HG02973 (cell line): ENCODE measurements around the gene CDH9.

Experiments
- ATAC-seq: cut with Tn5 transposase; IDR thresholded peaks from one replicate; pipeline ENCODE4 v1.9.1; 2021; ENCODE audit warnings: moderate library complexity; ENCODE audit not compliant: unreplicated experiment

The CDH9 gene, protein sequence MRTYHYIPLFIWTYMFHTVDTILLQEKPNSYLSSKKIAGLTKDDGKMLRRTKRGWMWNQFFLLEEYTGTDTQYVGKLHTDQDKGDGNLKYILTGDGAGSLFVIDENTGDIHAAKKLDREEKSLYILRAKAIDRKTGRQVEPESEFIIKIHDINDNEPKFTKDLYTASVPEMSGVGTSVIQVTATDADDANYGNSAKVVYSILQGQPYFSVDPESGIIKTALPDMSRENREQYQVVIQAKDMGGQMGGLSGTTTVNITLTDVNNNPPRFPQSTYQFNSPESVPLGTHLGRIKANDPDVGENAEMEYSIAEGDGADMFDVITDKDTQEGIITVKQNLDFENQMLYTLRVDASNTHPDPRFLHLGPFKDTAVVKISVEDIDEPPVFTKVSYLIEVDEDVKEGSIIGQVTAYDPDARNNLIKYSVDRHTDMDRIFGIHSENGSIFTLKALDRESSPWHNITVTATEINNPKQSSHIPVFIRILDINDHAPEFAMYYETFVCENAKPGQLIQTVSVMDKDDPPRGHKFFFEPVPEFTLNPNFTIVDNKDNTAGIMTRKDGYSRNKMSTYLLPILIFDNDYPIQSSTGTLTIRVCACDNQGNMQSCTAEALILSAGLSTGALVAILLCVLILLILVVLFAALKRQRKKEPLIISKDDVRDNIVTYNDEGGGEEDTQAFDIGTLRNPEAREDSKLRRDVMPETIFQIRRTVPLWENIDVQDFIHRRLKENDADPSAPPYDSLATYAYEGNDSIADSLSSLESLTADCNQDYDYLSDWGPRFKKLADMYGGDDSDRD

DNA sequence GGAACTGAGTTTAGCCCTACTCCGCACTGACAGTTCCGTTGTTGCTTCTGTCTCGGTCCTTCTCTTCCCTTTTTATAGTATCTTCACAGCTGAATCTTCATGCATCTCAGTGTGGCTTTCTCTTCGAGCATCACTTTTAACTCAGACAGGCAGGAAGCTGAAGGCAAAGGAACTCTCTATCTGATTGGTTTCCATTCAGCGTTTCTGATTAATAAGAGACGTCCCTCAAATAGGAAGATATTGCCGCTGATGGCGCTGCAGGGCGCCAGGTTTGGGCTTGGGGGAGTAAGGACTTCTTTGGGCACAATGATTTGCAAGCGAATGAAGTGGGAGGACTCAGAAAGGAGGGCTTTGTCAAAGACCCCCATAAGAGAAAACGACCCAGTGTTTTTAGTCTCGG, at the start of gene CDH9:
Gene CDH9 (minus strand): TSS at position 111 of the 400 bp plus-strand sequence. CDS start 50,253 bp downstream, outside the sequence.
- ATAC-seq, result no peak

DNA sequence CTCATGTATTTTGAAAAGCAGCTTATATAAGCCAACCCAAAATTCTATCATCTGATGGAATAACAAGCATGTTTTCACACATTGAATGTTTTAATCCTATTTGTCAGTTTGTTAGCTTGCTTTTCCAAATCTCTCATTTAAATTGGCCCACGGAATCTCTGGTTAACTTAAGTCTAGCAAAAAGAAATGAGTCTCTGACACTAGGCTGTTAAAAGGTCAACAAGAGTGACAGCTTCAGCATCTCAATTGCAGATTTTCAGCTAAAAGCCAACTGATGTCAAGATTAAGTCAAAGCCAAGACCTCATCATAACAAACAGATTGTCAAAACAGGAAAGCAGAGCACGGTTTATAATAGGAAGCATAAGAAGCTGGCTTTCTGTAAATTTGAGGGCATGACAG, 49.4 kb upstream of the CDH9 start:
- ATAC-seq, result no peak

DNA sequence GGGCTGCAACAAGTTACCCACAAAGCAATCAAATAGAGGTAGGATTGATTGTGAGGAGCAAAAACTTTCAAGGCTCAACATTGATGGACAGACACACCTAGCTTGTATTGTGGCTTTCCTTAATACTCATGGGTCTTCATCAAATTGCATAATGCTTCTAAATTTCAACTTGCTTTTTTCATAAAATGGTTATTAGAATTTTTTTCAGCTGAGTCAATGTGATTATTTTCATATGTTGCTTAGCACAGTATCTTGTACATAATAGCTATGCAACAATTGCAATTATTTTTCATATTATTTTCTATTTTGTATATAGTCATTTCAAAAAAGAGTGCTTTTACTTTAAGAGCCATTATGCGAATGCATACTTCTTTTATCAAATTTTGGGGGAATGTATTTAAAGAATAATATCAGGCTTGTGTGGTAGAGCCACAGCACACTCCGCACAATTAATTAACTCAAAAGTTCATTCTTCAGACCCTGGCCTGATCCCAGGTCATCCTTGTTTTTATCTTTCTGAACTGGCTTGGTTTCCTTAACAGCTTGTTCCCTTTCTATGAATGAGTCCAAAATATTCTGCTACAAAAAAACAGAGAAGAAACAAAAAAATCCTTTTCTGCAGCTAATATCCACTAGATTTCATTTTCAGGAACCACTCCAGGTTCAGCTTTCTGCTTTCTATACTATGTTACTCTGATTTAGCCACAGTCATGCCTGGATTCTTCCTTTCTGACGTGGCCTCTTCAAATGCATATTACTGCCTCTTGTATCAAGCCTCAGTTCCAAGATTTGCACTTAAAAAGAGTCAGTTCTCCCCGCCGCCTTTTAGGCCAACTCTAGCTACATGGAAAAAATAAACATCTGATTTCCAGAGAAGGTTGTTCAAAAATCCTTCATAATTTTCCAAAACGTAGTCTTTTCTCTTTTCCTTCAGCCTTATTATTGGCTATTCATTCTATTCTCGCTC, 45.3 kb upstream of the CDH9 start:
- ATAC-seq, result no peak

DNA sequence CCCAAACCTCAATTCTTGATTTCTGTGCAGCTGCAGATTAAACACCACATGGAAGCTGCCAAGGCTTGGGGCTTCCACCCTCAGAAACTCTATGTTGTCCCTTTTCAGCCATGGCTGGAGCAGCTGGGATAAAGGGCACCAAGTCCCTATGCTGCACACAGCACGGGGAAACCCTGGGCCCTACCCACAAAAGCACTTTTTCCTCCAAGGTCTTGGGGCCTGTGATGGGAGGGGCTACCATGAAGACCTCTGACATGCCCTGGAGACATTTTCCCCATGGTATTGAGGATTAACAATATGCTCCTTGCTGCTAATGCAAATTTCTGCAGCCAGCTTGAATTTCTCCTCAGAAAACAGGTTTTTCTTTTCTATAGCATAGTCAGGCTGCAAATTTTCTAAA, 41.8 kb upstream of the CDH9 start:
- no peak for ATAC-seq

DNA sequence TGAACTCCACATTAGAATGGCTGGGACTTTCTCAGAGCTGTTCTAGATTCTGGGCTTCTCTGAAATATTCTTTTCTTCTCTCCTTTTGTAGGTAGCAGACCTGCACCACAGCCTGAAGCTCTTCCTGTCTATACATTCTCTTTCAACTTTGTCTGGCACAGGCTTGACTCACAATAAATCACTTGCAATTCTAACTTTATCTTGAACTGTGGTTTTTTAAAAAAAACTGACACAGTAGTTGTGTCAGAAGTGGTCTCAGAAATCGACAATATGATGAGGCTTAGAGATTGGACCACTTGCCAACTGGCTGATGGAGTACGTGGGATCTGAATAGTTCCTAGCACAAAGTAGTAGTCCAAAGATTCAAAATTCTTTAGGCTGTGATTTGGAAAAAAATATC, 24.1 kb upstream of the CDH9 start:
- ATAC-seq, result no peak

DNA sequence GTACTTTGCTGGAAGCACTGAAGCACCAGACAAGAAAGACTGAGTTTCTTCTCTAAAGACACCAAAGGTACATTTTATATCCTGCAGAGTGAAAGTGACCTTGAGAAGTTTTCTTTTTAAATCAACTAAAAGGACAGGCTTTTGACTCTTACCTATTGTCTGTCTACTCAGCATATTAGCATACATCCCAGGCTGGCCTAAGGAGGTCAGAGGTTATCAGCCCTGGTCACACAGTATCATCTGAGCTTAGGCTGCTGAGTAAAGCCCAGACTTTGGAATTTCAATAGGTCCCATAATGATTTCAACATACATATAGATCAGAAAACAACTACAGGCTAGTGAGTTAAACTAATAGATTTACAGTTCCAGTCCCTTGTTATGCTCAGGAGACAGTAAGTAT, 10.1 kb upstream of the CDH9 start:
- no peak for ATAC-seq

DNA sequence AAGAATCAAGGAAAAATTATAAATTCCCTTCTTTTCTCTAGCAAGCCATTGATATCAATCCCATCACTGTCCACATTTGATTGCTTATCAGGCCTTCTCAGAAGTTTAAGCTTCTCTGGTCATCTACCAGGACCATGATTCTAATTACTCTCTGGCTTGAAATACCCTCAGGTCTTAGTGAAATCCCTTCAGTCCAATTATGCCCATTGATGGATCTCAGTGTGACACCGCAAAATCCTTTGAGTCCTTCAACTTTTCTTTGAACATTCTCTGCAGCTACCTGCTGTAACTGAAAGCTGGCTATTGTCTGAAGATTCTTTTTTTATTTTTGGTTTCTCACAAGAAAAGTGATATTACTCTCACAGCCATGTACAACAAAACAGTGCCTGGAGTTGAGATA, 3.0 kb upstream of the CDH9 start:
- ATAC-seq, result no peak

DNA sequence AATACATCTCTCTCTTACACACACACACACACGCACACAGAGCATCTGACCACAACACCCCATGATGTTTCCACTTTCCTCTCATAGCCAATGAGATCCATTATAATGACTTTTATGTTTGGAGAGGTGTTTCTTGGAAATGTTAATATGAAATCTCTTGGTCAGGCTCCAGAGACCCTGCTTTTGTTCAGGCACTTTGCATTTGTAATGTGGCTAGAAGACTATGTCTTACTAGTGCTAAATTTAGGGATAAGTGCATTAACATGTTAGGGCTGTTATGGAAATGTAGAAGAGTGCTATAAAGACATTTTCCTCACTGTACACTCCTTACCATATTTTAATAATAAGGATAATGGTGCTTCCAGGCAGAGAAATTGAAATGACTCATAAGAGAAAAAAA, 3.8 kb downstream of the CDH9 start:
- no peak for ATAC-seq

DNA sequence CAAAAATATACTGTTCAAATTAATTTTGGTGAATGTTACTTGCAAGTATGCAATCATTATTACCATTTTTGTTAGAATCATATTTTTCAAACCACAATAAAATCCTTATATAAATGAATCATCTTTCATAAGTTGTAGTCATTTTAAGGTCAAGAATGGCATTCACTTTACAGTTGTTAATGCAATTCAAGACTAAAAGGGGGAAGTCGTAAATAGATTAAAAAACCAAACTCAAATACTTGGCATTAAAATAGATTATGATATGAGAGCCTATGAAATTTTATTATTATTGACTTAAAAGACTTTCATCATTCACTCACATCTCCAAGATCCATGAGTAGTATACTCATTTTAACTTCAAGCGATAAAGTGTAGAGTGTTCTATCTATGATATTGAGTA, 11.6 kb downstream of the CDH9 start:
- ATAC-seq, result no peak

DNA sequence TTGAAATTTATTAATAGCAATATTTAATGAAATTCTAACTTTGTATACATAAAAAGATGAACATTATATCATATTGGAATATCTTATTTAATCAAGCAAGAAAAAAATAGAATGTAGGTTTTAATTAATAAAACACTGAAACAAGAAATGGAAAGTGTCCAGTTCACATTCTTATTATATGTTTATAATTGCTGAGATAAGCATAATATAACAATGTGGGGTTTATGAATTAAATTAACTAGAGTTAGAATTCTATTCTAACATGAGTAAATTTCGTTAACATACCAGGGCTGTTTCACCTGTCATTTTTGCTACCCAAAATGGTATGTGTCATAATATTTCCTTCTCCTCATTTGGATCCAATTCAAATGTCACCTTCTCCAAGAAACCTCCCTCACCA, 12.3 kb downstream of the CDH9 start:
- ATAC-seq, result no peak

DNA sequence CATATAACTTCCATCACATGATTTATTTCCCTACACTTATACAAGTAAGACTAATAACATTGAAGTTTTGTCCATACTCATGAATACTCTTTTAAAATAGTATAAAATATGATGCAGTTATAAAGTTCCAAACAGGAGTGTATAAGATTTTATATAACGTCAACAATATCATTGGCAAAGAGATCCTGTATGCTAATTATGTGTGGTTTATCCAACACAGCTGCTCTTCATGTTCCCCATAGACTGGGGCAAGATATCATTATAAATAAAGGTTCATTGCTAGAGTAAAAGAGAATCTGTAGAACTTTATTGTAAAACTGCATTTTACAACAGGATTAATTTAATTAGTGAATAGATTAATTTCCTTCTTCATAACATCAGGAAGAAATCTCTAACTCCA, 16.9 kb downstream of the CDH9 start:
- no peak for ATAC-seq

DNA sequence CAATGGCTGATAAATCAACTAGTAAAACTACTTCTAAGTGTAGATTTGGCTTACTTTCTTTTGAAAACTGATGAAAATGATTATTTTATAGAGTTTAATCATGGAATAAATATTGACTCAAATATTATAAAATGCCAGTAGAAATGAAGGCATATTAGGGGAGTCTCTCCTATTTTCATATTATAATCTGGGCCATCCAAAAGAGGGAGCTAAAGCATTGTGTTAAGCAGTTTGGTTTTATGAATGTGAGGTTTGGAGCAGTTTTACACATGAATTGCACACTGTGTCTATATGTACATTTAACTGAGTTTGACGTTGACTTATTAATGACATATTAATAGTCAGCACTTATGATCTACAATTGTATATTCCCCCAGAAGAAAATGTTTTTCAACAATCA, 17.4 kb downstream of the CDH9 start:
- ATAC-seq, result no peak

DNA sequence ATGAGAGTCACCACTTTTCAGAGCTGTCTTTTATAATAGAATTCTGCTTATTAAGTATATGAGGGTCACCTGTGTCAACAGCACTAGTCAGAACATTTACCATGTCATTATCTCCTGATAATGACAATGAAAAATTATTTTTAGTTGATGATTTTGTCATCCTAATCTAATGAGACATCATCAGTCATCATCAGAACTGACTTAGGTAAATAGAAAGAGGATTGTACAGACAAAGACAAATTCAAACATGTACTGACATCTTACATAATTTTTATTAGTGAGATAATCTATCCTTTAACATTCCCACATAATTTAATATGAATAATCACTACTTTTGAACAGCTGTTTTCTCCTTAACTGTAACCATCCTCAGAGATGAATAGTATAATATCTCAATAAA, 22.6 kb downstream of the CDH9 start:
- no peak for ATAC-seq

DNA sequence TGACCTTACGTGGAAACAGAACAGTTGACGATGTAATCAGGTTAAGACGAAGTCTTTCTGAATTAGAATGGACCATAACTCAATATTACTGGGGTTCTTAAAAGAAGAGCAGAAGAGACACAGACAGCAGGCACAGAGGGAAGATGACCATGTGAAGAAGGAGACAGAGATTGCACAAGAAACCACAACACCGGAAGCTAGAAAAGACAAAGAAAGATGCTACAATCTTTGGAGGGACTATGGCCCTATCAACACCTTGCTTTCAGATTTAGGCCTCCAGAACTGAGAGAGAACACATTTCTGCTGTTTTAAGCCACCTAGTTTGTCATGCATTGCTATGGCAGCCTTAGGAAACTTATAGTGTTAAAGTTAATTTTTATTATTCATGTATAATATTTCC, 27.1 kb downstream of the CDH9 start:
- no peak for ATAC-seq

DNA sequence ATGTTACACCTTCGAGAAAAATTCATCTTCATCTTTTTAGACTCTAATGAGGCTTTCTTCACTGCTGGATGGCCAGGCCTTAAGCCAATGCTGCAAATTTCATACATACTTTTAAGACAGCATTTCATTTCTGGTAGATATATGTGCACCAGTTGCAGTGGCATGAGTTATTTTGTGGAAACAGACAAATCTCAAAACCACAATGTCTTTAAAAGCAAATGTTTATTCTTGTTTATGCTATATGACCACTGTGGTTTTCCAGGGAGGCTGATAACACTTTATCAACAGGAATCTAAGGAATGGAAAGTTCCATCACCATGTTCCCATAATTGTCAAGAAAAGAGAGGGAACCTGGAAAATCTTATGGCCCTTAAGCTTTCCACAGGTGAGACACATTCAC, 27.7 kb downstream of the CDH9 start:
- no peak for ATAC-seq

DNA sequence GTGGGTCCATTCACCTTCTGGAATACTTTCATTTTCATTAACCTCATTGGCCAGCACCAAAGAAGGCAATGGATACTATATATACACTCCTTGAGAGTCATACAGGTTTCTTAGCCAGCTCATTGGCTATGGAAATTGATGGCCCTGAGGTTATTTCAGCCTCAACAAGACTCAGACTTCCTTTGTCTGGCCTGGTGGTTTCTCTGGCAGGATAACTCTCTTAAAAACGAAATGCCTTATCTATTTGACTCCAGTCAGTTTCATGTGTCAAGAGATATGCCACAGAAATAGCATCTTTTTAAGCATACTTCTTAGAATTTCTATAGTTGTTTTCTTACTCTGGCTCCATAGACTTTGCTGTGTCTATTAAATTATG, 28.9 kb downstream of the CDH9 start:
- no peak for ATAC-seq

DNA sequence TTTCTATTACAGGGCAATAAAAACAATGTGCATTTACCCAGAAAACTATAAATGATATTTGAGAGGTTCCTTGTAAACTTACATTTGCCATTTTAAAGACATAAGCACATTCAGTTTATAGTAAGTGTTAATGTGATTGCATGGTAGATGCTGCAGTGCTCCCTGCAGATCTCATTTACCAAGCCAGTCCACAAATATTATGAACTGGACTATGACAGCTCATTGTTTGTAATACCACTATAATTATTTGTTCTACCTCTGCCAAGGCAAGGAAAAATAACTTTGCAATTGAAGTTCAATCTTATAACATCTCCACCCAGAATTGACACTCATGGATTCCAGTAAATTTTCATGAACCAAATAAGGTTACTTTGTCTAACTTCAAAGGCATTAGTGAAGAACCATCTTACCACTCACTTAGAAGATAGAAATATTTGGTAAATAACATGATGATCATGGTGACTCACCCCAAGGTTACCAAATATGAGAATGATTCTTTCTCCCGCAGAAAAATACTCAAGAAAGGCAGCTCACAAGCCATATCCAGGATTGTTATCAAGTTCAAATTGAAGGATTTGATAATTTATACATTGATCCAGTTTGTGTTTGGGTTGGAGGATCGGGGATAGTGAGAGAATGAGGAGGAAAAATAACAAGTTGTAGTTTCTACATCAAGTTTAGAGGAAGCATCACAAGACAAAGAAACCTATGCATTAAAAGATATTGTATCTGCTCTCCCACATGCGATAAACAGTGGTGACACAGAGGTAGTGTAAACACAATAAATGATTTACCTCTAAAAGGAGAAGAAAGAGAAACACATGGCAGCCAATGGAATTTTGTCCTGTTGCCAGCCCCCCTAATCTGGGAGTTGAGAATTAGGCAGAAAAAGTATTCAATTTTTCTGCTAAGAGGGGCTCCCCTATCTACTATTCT, 29.5 kb downstream of the CDH9 start:
- no peak for ATAC-seq

DNA sequence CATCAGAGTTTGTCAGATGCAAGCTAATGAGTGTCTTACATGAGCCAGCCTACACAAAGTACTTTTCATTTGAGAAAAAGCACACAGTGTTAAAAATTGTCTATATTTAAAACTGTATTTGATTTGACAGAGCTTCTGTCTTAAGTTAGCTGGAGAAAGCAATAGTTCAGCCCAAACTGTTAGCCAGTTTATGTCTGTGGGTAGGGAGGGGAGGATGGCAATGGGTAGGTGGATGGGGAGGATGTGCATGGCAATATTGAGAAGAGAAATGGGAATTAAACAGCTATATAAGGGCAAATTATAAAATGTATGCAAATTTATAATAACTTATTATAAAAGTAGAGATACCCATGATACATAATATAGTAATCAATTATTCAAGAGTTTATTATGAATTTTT, 31.3 kb downstream of the CDH9 start:
- no peak for ATAC-seq

DNA sequence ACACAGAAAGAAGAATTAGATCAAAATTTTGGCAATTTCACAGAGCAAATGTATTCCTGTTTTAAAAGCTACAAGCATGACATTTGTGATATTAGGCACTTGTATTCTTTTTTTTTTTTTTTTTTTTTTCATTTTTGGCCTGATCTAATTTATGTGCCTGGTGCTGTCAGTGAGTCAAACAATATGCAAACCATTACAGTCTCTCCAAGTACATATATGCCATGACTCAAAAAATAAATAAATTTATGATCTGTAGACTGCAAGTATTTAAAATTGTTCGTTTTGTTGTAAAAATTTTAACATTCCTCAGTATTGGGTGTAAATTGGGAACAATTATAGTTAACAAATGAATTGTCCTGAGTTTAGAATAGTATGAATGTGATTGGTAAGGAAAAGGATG, 51.4 kb downstream of the CDH9 start:
- no peak for ATAC-seq

DNA sequence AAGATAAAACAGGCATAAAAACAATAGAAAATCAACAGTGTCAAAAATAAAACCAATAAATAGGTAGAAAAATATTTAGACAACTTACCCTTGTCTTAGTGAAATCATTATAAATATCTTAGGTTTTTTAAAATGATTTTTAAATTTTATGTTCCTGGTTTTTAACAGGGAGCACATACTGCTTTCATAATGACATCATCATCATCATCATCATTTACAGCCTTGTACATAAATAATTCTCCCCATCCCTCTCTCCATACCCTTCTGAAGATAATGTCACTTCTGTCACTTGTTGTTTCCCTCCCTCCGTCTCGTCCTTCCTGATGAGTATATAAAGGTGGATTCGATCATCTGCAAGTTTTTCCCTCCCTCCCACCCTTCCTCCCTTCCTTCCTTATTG, 56.6 kb downstream of the CDH9 start:
- no peak for ATAC-seq
